Inferior parietal cortex (tissue), 1 donor: Measurements from ENCODE around the gene SFXN4.
A peak's percentile ranks its signal among the peaks of the same experiment; 100 is the strongest.
"Not testable (repeated sequence)": the region's sequence is repeated elsewhere in the genome, so short reads cannot be mapped to it uniquely, and the experiment has no call there.

Experiments used
- DNase-seq: peaks from one replicate; pipeline ENCODE4 v3.0.0-alpha.2; 2016; ENCODE audit errors: extremely low spot score

SFXN4 gene

GRCh38 chr10:119190353-119190752 lies 24.8 kb upstream of the SFXN4 start:
- no peak for DNase-seq

GRCh38 chr10:119189811-119190282 lies 24.3 kb upstream of the SFXN4 start:
- peak; percentile 38 for DNase-seq

GRCh38 chr10:119183664-119184412 lies 18.3 kb upstream of the SFXN4 start:
- DNase-seq = no peak

- not testable (repeated sequence) for DNase-seq
Observed at GRCh38 chr10:119180850-119181400, 15.4 kb upstream of the SFXN4 start.

GRCh38 chr10:119178372-119179119 lies 13.0 kb upstream of the SFXN4 start, which contains the start of gene PRDX3:
PRDX3 (minus strand) TSS chr10:119178812; CDS start chr10:119178790, 22 bp downstream.
- DNase-seq = peak; percentile 89

- no peak for DNase-seq
Observed at GRCh38 chr10:119177708-119178371, 12.3 kb upstream of the SFXN4 start.

GRCh38 chr10:119176166-119176565 lies 10.7 kb upstream of the SFXN4 start:
- no peak for DNase-seq

GRCh38 chr10:119174109-119174508 lies 8.6 kb upstream of the SFXN4 start:
- no peak for DNase-seq

GRCh38 chr10:119167041-119167440 lies 1.5 kb upstream of the SFXN4 start:
- DNase-seq = no peak

- no peak for DNase-seq
Observed at GRCh38 chr10:119166564-119166963, 1.1 kb upstream of the SFXN4 start.

GRCh38 chr10:119166118-119166500 lies 595 bp upstream of the SFXN4 start:
- DNase-seq = no peak

GRCh38 chr10:119162452-119163092 lies 2.9 kb downstream of the SFXN4 start:
- no peak for DNase-seq

GRCh38 chr10:119161680-119162451 lies 3.6 kb downstream of the SFXN4 start:
- peak; percentile 49 for DNase-seq

- no peak for DNase-seq
Observed at GRCh38 chr10:119159332-119159731, 6.2 kb downstream of the SFXN4 start.

GRCh38 chr10:119153661-119154060 lies 11.9 kb downstream of the SFXN4 start:
- no peak for DNase-seq

- no peak for DNase-seq
Observed at GRCh38 chr10:119153041-119153440, 12.5 kb downstream of the SFXN4 start.

- not testable (repeated sequence) for DNase-seq
Observed at GRCh38 chr10:119151601-119152000, 13.9 kb downstream of the SFXN4 start.

- no peak for DNase-seq
Observed at GRCh38 chr10:119149729-119150128, 15.8 kb downstream of the SFXN4 start.

GRCh38 chr10:119149157-119149556 lies 16.4 kb downstream of the SFXN4 start:
- DNase-seq = no peak

- DNase-seq = no peak
Observed at GRCh38 chr10:119143657-119144056, 21.9 kb downstream of the SFXN4 start.
